Lower leg skin (tissue), 3 donors: ENCODE data around the gene RAD51.

Experiments used
- CTCF ChIP-seq, 3 donors: fragments of 450-650 bp; IDR thresholded peaks; one replicate each; pipeline ENCODE4 v1.5.1; 2016; ENCODE audit warnings: antibody characterized with exemption in 3 of 3, mild to moderate bottlenecking in 3 of 3, moderate library complexity in 2 of 3
- POLR2A ChIP-seq, 2 donors: fragments of 450-650 bp; IDR thresholded peaks; one replicate each; pipeline ENCODE4 v1.6.1; 2016 to 2017; ENCODE audit warnings: antibody characterized with exemption in 2 of 2, mild to moderate bottlenecking in 1 of 2, moderate library complexity in 1 of 2

GRCh38 chr15:40772014-40772413 lies 77.0 kb downstream of the RAD51 start:
- TF ChIP-seq CTCF (IDR thresholded peaks at IDR 0.05): no peak
- no peak for TF ChIP-seq POLR2A (IDR thresholded peaks at IDR 0.05)
